Activated CD8-positive, alpha-beta memory T cell treated with anti-CD3 and anti-CD28 coated beads for 48 hours (primary cell): Measurements from ENCODE around the gene AIF1.
"Not testable (repeated sequence)": the region's sequence is repeated elsewhere in the genome, so short reads cannot be mapped to it uniquely, and the experiment has no call there.

Experiments
- DNase-seq, 3 experiments: peaks; one replicate each; pipeline ENCODE4 v3.0.0-alpha.2; 2020; ENCODE audit warnings: low read depth in 2 of 3, low spot score in 2 of 3

AIF1 gene

DNA sequence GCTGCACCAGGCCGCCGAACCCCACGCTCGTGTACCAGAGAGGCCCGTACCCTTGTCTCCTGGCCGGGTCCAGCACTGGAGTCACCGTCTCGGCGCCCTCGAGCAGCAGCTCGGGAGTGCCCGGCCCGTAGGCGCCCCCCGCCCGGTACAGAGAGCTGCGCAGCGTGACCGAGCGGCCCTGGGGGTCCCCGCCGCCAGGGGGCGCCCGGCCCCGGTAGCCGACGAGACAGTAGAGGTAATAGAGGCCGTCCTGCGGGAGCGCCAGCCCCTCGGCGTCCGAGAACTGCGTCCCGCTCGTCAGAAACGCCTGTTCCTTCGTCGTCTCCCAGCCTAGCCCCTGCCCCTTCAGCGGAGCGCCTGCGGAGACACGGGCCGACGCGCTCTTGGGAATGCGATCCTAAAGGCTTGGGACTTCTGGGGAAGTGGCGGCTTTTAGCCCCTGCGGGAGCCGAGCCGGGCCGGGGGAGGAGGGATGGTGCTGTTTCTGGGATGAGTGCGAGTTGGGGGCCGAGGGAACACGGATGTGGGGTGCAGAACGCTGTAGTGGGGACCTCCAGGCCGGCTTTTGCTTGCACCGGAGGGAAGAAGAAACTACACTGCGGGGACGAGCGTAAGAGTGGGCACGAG lies 34.1 kb upstream of the AIF1 start:
- peak in 2 of 3 experiments; percentile 82 to 88 for DNase-seq

DNA sequence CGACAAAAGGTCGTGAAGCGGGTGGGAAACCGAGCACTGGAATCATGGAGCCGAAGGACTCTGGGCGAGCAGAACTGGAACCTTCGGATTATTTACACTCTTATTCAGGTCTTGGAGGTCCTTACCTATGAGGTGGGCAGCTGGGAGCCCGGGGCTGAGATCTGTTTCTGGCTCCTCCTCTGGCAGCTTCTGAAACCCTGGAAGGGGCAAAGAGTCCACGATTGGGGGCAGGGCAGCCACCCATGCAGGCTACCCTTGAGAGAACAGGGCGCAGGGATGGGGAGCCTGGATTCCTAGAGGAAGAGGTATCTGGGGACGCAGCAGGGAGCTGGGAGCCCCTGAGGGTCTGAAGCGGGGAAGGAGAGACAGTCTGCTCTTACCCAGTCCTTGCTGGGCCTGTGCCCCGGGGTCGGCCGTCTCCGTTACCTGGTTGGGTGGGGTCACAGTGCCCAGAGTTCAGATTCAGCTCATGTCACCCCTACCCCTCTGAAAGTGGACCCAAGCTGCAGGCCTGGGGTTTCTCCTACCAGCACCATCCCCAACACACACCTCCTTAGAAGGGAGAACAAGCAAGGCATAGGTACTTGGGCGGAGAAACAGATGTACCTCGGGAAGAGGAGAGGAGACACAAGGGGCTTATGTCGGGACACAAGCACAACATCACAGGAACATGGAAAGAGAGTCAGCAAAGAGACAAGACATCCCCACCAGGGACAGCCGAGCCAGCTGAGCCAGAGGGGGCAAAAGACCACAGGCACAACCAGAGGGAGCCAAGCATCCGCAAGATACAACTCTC lies 33.4 kb upstream of the AIF1 start:
- DNase-seq: no peak

DNA sequence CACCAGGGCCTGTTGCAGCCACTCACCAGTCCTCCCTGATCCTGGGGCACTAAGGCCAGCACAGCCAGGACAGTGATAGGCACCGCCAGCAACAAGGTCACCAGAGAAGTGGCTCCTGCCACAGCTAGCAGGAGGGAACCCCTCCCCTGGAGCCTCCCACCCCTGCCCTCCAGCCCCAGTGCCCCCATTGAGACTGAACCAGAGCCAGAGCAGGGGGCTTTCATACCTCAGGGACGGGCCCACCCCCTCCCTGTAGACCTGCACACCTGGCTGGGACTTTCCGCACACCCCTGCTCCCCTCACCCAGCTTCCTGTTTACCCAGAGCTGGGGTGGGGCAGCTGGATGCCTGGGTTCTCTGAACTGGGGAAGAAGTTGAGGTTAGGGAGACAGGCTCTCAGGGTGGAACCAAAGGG lies 32.8 kb upstream of the AIF1 start, which contains the start of gene LTB:
Gene LTB, minus strand, starts transcription at position 195 of the 414 bp plus-strand sequence. Its CDS starts 7 bp downstream, at position 188.
- DNase-seq: no peak

DNA sequence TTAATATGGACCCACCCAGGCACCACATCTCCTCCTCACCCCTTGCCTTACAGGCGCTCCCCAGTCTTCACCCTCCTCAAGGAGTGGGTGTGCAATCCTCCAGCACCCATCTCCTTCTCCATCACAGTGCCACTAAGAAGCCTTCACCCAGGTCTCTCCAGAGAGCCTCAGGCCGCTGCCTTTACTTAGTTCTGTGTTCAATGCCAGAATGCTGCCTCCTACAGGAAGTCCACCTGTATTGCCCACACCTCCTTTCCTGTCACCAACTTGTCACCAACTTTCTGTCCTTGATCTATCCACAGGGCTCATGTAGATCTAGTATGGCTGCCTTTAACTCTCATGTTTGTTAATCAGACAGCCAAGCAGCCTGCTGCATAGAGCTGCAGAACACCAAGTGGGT lies 29.5 kb upstream of the AIF1 start:
- DNase-seq: no peak

DNA sequence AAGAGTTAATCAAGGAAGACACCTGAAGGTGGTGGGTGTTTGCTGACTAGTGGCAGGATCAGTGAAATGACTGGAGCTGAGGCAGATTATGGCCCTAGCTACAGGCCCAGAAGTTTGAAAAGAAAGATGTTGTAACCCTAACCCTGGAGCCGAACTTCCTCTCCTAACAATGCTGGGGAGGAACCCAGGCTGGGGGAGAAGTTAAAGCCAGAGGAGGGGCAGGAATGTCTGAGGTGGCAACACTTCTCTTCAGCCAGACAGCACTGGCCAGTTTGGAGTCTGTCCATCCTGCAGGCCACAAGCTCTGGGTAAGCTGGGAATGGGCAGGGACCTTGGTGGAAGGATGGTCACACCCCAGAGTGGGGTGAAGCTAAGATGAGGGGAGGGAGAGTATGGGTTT lies 29.0 kb upstream of the AIF1 start, which contains the start of gene LST1:
Gene LST1, plus strand, starts transcription at position 270 of the 400 bp plus-strand sequence. CDS start 1,023 bp downstream, outside the sequence.
- DNase-seq: no peak

DNA sequence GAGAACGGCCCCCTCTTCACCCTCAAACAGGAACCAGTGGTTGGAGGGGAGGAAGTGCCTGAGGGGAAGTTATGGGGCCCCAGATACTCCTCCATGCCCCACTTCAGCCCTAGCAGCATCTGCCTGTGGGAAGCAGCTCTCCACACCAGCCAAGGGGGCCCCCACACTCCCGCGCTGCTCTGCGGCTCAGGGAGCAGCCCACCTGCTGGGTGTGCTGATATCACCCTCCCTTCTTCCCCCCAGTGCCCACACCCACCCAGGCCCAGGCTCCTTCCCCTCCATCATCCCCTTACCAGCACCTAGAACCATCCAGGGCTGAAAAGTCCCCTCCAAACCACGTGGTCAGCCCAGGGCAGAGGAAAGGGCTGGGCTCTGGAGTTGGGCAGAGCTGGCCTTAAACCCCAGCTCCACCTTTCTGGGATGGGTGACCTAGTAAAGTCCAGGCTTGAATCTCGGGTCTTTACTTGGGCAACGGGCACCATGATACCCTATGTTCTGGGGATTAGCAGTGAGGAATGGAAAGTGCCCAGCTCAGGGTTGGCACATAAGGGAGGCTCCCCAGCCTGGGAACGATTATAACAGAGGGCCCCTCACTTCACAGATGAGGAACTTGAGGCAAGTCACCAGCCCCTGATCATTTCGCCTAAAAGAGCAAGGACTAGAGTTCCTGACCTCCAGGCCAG lies 28.3 kb upstream of the AIF1 start:
- no peak for DNase-seq

DNA sequence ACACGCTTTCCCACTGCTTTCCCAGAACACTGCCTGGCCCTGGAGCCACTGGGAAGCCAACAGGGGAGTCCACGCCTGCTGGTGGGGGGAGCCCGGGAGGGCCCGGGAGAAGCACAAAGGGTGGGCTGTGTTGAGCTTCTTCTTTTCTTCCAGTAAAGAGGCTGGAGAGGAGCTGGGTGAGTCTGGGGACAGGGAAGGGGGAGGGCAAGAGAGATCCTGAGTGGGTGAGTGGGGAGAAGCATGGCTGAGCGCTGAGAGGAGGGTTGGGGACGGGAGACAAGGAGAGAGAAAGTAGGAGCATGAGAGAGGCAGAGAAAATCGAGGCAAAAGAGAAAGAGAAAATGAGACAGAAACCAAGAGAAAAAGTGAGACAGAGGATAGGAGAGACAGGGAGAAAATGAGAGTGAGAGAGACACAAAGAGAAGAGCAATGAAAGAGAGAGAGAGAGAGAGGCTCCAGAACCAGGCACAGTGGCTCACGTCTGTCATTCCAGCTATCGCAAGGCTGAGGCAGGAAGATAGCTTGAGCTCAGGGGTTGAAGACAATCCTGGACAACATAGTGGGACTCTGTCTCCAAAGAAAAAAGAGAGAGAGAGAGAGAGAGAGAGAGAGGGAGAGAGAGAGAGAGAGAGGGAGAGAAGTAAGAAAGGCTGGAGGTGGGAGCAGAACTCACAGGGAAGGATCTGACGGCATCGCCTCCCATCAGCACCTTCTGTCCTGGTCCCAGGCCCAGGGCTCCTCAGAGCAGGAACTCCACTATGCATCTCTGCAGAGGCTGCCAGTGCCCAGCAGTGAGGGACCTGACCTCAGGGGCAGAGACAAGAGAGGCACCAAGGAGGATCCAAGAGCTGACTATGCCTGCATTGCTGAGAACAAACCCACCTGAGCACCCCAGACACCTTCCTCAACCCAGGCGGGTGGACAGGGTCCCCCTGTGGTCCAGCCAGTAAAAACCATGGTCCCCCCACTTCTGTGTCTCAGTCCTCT lies 26.9 kb upstream of the AIF1 start:
- DNase-seq: no peak

DNA sequence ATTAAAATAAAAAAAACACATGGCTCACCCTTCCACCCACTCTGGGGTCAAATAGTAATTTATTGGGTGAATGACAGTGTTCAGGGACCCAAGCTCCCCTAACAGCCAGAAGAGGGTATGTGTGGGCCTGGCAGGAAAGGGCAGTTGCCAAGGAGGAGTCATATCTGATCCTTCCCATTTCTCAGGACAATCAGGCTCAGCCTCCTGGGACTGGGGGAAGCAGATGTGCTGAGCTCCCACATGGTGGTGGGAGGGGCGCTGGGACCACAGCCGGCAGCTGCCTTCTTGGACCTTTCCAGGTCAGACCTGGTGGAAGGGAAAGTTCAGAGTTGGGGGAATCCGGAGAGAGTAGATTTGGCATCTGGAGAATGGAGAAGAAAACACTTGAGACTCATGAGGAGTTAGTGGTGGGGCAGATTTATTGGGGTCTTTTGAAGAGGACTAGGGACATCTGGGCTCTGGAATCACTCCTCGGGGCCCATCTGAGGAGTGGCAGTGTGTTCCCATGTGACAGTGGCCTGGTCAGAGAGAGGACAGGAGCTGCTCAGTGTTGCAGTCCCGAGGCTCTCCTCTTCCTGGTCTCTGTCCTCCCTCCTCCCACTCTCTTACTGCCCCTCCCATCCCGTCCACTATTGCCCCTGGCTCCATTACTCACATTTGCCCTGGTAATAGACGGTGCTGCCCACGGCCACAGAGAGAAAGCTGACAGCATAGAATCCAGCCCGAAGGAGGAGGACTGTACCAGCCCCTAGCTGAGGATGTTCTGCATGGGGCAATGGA lies 26.0 kb upstream of the AIF1 start:
- no peak for DNase-seq

DNA sequence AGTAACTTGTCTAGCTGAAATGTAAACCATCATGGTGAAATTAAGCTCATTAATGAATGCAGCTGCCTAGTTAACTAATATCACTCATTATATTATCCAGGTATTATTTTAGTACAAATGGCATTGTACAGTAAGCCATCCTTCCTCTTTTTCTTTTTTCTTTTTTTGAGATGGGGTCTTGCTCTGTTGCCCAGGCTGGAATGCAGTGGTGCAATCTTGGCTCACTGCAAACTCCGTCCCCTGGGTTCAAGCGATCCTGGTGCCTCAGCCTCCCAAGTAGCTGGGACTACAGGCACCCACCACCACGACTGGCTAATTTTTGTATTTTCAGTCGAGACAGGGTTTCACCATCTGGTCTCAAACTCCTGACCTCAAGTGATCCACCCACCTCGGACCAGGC lies 24.3 kb upstream of the AIF1 start:
- DNase-seq: not testable (repeated sequence)

DNA sequence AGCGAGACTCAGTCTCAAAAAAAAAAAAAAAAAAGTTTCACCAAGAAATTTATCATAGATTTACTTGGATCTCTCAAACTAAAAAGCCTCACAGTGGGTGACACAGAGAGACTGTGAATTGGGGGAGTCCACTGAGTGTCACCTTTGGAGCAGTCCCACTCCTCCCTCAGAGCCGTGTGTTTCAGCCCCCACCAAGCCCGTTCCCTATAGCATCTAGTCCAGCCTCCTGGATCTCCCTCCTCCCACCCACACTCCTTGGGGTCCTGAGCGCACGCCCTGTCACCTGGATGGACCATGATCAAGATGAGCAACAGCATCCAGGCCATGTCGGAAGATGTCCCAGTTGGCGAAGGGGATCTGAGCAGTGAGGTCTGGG lies 22.6 kb upstream of the AIF1 start:
- no peak for DNase-seq

DNA sequence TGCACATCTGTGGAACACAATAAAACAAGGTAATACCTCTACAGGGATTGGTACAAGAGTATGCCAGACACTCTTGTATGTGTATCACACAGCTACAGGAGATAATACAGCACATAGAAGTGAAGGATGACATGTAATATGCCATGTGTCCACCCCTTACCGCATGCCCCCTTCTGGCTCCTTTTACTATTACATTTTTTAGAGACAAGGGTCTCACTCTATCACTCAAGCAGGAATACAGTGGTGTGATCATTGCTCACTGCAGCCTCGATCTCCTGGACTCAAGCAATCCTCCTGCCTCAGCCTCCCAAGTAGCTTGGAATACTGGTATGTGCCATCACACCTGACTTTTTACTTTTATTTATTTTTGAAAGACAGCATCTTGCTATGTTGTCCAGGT lies 18.0 kb upstream of the AIF1 start:
- no peak for DNase-seq

DNA sequence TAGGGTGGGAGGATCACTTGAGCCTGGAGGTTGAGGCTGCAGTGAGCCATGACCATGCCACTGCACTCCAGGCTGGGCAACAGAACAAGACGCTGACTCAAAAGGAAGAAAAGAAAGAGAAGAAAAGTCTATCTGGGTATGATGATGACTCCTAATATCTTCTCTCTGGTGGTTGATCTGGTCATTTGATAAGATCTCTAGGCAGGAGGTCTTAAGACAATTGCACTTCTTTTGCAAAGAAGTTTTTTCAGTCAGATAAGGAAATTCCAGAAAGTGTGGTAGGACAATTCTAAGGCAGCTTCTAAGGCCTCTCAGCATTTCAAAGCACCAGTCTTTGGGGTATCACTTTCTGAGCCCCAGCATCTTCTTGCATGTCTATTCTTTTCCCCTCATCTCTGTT lies 7.7 kb upstream of the AIF1 start:
- no peak for DNase-seq

DNA sequence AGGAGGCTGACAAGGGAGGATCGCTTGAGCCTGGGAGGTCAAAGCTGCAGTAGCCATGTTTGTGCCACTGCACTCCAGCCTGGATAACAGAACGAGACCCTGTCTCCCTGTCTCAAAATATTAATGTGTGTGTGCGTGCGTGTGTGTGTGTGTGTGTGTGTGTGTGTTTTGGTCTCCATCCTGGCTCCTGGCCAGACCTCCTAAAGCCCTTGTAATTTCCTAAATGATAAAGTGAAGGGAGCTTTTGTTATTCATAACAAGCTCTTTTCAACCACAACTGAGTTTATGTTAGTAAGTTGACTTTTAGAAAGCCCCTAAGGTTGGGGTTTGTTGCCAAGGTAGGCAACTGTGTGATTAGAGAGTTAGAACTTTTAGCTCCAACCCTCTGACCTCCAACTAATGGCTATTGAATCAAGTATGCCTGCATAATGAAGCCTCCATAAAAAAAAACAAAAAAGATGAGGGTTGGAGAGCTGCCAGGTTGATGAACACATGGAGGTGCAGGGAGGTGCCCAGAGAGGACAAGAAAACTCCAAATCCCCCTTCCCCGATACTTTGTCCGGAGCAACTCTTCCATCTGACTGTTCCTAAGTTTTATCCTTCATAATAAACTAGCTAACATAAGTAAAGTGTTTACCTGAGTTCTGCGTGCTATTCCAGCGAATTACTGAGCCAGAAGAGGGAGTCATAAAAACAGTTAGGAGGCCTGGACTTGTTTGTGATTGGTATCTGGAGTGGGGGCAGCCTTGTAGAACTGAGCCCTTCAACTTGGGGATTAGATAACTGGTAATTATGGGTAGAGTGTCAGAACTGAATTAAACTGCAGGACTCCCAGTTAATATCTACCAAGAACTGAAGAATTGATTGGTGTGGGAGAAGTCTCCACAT lies 5.3 kb upstream of the AIF1 start:
- DNase-seq: no peak

DNA sequence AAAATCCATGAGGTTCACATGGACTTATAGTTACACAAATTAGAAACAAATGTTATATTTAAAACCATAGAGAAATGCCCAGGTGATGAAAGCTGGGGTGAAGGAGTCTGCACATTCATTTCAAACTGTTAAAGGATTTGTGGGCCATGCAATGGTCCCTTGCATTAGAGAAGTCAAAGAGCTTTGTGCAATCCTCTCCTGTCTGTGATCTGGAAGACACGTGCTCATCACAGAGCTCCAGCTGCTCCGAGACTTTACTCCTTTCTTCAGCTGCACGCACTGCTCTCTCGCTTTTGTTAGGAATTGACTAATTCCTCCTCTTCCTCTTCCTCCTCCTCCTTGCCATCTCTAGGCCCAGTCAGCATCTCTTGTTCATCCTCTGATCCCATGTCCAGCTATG lies 4.1 kb upstream of the AIF1 start:
- DNase-seq: no peak

DNA sequence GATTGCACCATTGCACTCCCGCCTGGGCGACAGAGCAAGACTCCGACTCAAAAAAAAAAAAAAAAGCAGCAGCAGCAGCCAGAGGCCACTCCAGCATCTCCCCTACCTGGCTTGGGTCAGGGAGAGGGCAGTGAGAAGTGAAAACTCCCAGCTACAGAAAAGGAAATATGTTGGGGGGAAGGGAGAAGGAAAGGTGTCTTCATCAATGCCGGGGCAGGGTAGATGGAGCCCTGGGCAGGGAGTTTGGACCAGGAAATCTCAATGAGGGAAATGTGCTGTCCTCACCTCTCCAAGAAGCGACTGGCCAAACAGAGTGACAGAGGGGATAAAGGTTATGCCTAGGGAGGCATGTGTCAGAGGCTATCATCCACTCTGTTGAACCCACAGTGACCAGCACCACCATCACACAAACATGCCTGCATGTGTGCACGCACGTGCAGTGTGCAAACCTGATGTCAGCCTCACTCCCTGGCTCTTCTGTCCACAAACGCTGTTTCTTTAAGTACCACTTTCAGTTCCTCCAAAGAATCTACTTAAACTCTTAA lies 887 bp upstream of the AIF1 start:
- DNase-seq: no peak

DNA sequence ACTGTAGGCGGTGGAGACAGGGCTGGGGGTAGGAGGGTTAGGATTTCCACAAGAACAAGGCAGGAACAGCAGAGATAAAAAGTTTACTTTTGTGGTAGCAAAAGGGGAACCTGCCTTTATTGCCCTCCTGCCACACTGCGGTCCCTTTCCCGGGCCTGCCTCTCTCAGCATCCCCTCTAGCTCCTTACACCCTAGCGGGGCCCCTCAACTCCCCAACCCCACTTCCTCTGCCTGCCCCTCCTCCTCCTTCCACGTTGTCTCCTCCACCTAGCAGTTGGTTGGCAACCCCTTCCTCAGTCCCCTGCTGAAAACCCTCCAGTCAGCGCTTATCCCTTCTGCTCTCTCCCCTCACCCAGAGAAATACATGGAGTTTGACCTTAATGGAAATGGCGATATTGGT lies 714 bp downstream of the AIF1 start:
- peak in 1 of 3 experiments; percentile 37 for DNase-seq

DNA sequence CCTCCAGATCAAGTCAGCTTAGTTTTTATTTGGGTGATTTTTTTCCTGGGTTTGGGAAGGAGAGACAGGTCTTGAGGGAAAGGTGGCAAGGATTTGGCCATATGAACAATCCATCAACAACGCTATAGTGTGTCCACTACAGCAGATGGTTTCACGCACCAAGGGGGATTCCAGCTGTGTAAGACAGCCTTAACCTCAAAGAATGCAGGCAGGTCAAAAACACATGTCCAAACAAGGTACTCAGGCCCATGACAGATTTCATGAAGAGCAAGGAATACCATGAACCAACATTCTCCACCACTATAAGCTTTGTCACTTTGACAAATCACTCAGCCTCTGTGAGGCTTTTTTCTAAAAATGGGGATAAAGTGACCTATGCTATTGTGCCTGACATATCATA lies 2.0 kb downstream of the AIF1 start:
- no peak for DNase-seq

DNA sequence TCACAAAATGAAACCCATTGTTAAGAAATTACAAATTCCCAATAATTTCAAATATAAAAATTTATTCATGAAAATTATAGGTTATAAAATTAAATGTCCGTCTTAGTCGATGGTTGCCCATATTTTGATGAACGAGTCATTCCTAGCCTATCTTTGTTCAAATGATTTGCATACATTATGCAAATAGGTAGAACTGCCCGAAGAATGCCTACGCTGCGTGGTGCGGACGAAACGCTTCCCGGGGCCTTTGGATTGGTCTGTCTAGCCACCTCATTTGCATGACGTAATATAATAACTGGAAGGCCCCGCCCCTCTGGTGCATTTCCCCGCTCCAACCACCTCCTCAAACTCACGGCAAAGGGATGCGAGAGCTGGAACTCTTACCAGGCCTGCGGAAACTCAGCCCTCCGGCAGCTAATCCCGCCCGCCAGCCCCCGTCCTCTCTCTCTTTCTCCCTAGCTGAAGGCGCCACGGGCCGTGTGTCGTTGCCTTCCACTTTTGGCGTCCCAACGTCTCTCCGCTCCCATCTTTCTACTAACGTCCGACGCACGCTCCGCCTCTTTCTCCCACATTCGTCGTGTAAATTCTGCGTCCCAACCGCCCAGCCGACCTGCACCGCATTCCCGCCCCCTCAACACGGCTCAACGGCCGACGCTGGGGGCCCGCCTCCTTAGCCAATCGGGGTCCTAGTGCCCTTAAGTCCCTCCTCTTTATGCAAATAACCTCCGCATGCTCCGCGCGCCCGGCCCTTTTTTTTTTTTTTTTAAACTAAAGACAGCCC lies 5.0 kb downstream of the AIF1 start:
- DNase-seq: peak; percentile 81 to 95 (median 85)
